Measurements from ENCODE around the gene DCLRE1A. TPM values are rescaled to one million over a fixed set of nuclear protein-coding genes. Genes with fewer than 3 reads are reported as not detected.

DCLRE1A gene
- total and polyA plus RNA-seq, 10 of the 15 experiments (the other 5 are each of a cell fraction or from before 2014, with no cell fraction given), result 4.8 to 29.8 (median 14.0) TPM

- TF ChIP-seq ATF2 (IDR thresholded peaks at IDR 0.05; ENCODE audit: low read length), result no peak
- TF ChIP-seq ATF7 (IDR thresholded peaks at IDR 0.05; ENCODE audit: low read depth), result no peak
- TF ChIP-seq FOXK2 (IDR thresholded peaks at IDR 0.05), result no peak
- no peak for TF ChIP-seq BRCA1 (IDR thresholded peaks at IDR 0.05; ENCODE audit: low read depth, low read length)
- no peak for TF ChIP-seq SP1 (IDR thresholded peaks at IDR 0.05; ENCODE audit: low read depth, low read length)
- no peak for TF ChIP-seq NBN (IDR thresholded peaks at IDR 0.05)
Observed at GRCh38 chr10:113894581-113894980, 40.7 kb upstream of the DCLRE1A start (continued).

GRCh38 chr10:113893570-113893969, 39.7 kb upstream of the DCLRE1A start:
- ChIA-PET RAD21 (ENCODE audit: unreplicated experiment) (interaction anchor here (1.1 kb wide), 2 partner anchors 22 to 31 kb away, joined by 3 to 4 read pairs; no protein-coding TSS in a partner anchor), POLR2A (no interaction called here), SMC1A (ENCODE audit: uncharacterized antibody, unreplicated experiment) (interaction anchor here (0.8 to 2.6 kb wide), 13 partner anchors 7 to 209 kb away, joined by 3 to 9 read pairs (median 3); no protein-coding TSS in a partner anchor), CTCF (interaction anchor here (0.6 to 3.0 kb wide), 6 partner anchors 9 to 210 kb away, joined by 3 to 11 read pairs (median 4); no protein-coding TSS in a partner anchor)
- Histone ChIP-seq H3K4me1 (ENCODE audit: control insufficient read depth, insufficient read depth, low read length) (no peaks in the 10 kb centered on the region), H3K4me3 (no peak overlapping the region), H2AFZ (ENCODE audit: control insufficient read depth, low read depth, low read length) (no peak overlapping the region), H3K9me3 (replicated peaks; ENCODE audit: control insufficient read depth, insufficient read depth, low read length) (no peaks in the 10 kb centered on the region), H4K20me1 (ENCODE audit: control insufficient read depth, insufficient read depth) (no peaks in the 10 kb centered on the region), H3K79me2 (ENCODE audit: control insufficient read depth, insufficient read depth, low read length) (no peaks in the 10 kb centered on the region), H3K27ac (ENCODE audit: control insufficient read depth, insufficient read depth) (no peak overlapping the region), H3K36me3 (ENCODE audit: control insufficient read depth in 2 of 2, insufficient read depth in 2 of 2, low read length in 1 of 2) (peaks cover 2 to 12% of the 10 kb centered on the region in 2 experiments; a peak in 2 of 4 replicates), H3K4me2 (ENCODE audit: control insufficient read depth, insufficient read depth) (no peak overlapping the region), H3K9ac (ENCODE audit: control insufficient read depth, insufficient read depth, low read length) (no peak overlapping the region), H3K27me3 (replicated peaks in 1 of 2; ENCODE audit: control insufficient read depth in 2 of 2, insufficient read depth in 2 of 2, low read length in 1 of 2) (no peaks in the 10 kb centered on the region)
- FAIRE-seq, result no peak
- BruUV-seq (replicated peaks), result TSS peak; percentile 14
- no peak for ATAC-seq
- intact Hi-C loops (cut with micrococcal nuclease; ENCODE audit: unreplicated experiment), result no loop called here
- in situ Hi-C loops (cut with MboI), result no loop called here
- no peak for DNase-seq (ENCODE audit: low read depth, low spot score)
- 95% methylated on average over 2 of the region's 2 CpGs for WGBS (ENCODE audit: insufficient coverage, insufficient replicate concordance, low lambda C conversion rate, missing lambda C conversion rate)
- TF ChIP-seq CBX3 (IDR thresholded peaks at IDR 0.05; ENCODE audit: borderline replicate concordance, low read depth), result no peak
- TF ChIP-seq BHLHE40 (IDR thresholded peaks at IDR 0.05; ENCODE audit: borderline replicate concordance in 1 of 2, low read depth in 2 of 2, low read length in 1 of 2), result no peak
- TF ChIP-seq CHD2 (IDR thresholded peaks at IDR 0.05; ENCODE audit: borderline replicate concordance, low read depth, low read length), result no peak
- TF ChIP-seq ZNF687 (IDR thresholded peaks at IDR 0.05), result no peak
- no peak for TF ChIP-seq CBFB (IDR thresholded peaks at IDR 0.05; ENCODE audit: low read depth)
- no peak for TF ChIP-seq CUX1 (IDR thresholded peaks at IDR 0.05; ENCODE audit: insufficient replicate concordance, low read depth, low read length)
- no peak for TF ChIP-seq RUNX3 (IDR thresholded peaks at IDR 0.05; ENCODE audit: low read length)
- TF ChIP-seq NBN (IDR thresholded peaks at IDR 0.05), result no peak
- no peak for TF ChIP-seq SP1 (IDR thresholded peaks at IDR 0.05; ENCODE audit: low read depth, low read length)

Measured in GM12878 (cell line).